ENCODE results near the gene PTGR3. TPM values are rescaled to one million over a fixed set of nuclear protein-coding genes. Genes with fewer than 3 reads are reported as not detected.

The PTGR3 gene
- total RNA-seq, 1 experiment from 2014 or later = 1.6 TPM

GRCh38 chr18:75216212-75216910 is 7.4 kb upstream of the PTGR3 start:
- no peaks in the 10 kb centered on the region for H3K79me1 ChIP-seq (ENCODE audit: insufficient read depth, low read depth, low read length, poor library complexity, severe bottlenecking)
- no peak for TF ChIP-seq CTCF (conservative IDR thresholded peaks at IDR 0.05)
- no peak overlapping the region for H3K27ac ChIP-seq (ENCODE audit: insufficient read length, low read depth, low read length)
- no peak overlapping the region for H2AFZ ChIP-seq (ENCODE audit: low read length)
- no peak overlapping the region for H3K4me2 ChIP-seq (ENCODE audit: insufficient read depth, insufficient read length, low read length)
- no peak overlapping the region for H3K14ac ChIP-seq (ENCODE audit: insufficient read depth, low read length)
- H2AK5ac ChIP-seq (ENCODE audit: insufficient read length, low read length) = no peak overlapping the region
- no peak overlapping the region for H4K5ac ChIP-seq (ENCODE audit: insufficient read length, low read depth, low read length)
- DNase-seq = no peak
- no peaks in the 10 kb centered on the region for H3K4me1 ChIP-seq (ENCODE audit: insufficient read depth, low read length)
- no peak overlapping the region for H2BK20ac ChIP-seq (ENCODE audit: low read depth, low read length, poor library complexity, severe bottlenecking)
- H3K9ac ChIP-seq (ENCODE audit: extremely low read depth, insufficient read length, low read length) = no peak overlapping the region
- no peak overlapping the region for H2BK5ac ChIP-seq (ENCODE audit: insufficient read length, low read length)
- H2BK15ac ChIP-seq (ENCODE audit: low read depth, low read length) = no peak overlapping the region
- H2BK12ac ChIP-seq (ENCODE audit: insufficient read length, low read depth, low read length) = no peak overlapping the region
- no peak overlapping the region for H3K4ac ChIP-seq (ENCODE audit: low read depth, low read length)
- no peak overlapping the region for H3T11ph ChIP-seq (ENCODE audit: low read length)
- no peak overlapping the region for H3K18ac ChIP-seq (ENCODE audit: insufficient read length, low read depth, low read length)
- Mint-ChIP-seq H3K27me3 (ENCODE audit: low read depth) (peaks cover 37% of the 10 kb centered on the region), H3K4me1 (peaks cover 7 to 13% of the 10 kb centered on the region in 2 experiments), H3K4me3 (no peak overlapping the region), H3K27ac (no peak overlapping the region), H3K9me3 (no peaks in the 10 kb centered on the region), H3K36me3 (ENCODE audit: insufficient read depth in 1 of 3, low read depth in 3 of 3) (no peaks in the 10 kb centered on the region)
- no peaks in the 10 kb centered on the region for H3K79me2 ChIP-seq (ENCODE audit: insufficient read depth, low read length)
- no peak overlapping the region for H4K91ac ChIP-seq (ENCODE audit: insufficient read length, low read depth, low read length)
- H3K9me3 ChIP-seq (ENCODE audit: control insufficient read depth, low read depth, low read length) = no peaks in the 10 kb centered on the region
- H4K20me1 ChIP-seq (ENCODE audit: control insufficient read depth, insufficient read depth, insufficient read length) = no peaks in the 10 kb centered on the region
- H3K27me3 ChIP-seq (ENCODE audit: insufficient read depth, low read length) = peaks cover 10% of the 10 kb centered on the region; the same call in 1 of the 2 replicates
- H3K56ac ChIP-seq (ENCODE audit: insufficient read length, low read depth, low read length) = no peak overlapping the region
- no peaks in the 10 kb centered on the region for H3K23me2 ChIP-seq (ENCODE audit: insufficient read length, low read depth, low read length, poor library complexity, severe bottlenecking)
- no peak overlapping the region for H2BK120ac ChIP-seq (ENCODE audit: low read depth, low read length, poor library complexity, severe bottlenecking)
- WGBS (ENCODE audit: extremely low coverage, insufficient read length, low lambda C conversion rate) = no CpG with 5 or more reads among the region's 7 CpGs
- H4K8ac ChIP-seq (replicated peaks; ENCODE audit: insufficient read length, low read depth, low read length) = no peak overlapping the region
- no peak overlapping the region for H3K23ac ChIP-seq (ENCODE audit: insufficient read length, low read depth, low read length)
